ENCODE data around the gene ANKHD1. TPM values are rescaled to one million over a fixed set of nuclear protein-coding genes. Genes with fewer than 3 reads are reported as not detected.

Gene ANKHD1
- total and polyA plus RNA-seq, 4 donors, result 65.6 to 119 (median 76.3) TPM

- WGBS (ENCODE audit: insufficient coverage), result 3% methylated on average over 52 of the region's 52 CpGs
- Histone ChIP-seq H3K27ac (ENCODE audit: low read depth, low read length) (peak within 1 kb of the TSS; percentile 94), H3K36me3 (ENCODE audit: control insufficient read depth, insufficient read depth, low read length) (peaks cover 39% of the 10 kb centered on the region), H3K4me1 (ENCODE audit: control insufficient read depth, insufficient read depth, low read length) (peaks cover 19% of the 10 kb centered on the region), H3K9me3 (ENCODE audit: control insufficient read depth, insufficient read depth, low read length) (no peaks in the 10 kb centered on the region), H3K27me3 (ENCODE audit: control insufficient read depth, insufficient read depth, low read length) (no peaks in the 10 kb centered on the region), H3K4me3 (ENCODE audit: low read depth, low read length) (peak within 1 kb of the TSS; percentile 56)
- DNase-seq (ENCODE audit: low read depth in 4 of 6, low spot score in 6 of 6), result peak; percentile 80 to 97 (median 88)
Observed at GRCh38 chr5:140547508-140548299, 146.1 kb downstream of the ANKHD1 start, which contains the start of gene EIF4EBP3. Gene EIF4EBP3, plus strand, starts transcription at chr5:140547662. Its CDS starts 76 bp downstream, at chr5:140547738.

- Histone ChIP-seq H3K4me1 (ENCODE audit: control insufficient read depth, insufficient read depth, low read length) (peaks cover 19% of the 10 kb centered on the region), H3K27me3 (ENCODE audit: control insufficient read depth, insufficient read depth, low read length) (no peaks in the 10 kb centered on the region), H3K36me3 (ENCODE audit: control insufficient read depth, insufficient read depth, low read length) (peaks cover 39% of the 10 kb centered on the region), H3K27ac (ENCODE audit: low read depth, low read length) (peak overlapping the region; percentile 94), H3K9me3 (ENCODE audit: control insufficient read depth, insufficient read depth, low read length) (no peaks in the 10 kb centered on the region), H3K4me3 (ENCODE audit: low read depth, low read length) (peak overlapping the region; percentile 56)
- WGBS (ENCODE audit: insufficient coverage), result 18% methylated on average over 3 of the region's 5 CpGs
- no peak for DNase-seq (ENCODE audit: low read depth in 4 of 6, low spot score in 6 of 6)
Observed at GRCh38 chr5:140548300-140548688, 146.7 kb downstream of the ANKHD1 start.

GRCh38 chr5:140548791-140549190, 147.2 kb downstream of the ANKHD1 start:
- Histone ChIP-seq H3K9me3 (ENCODE audit: control insufficient read depth, insufficient read depth, low read length) (no peaks in the 10 kb centered on the region), H3K4me1 (ENCODE audit: control insufficient read depth, insufficient read depth, low read length) (peaks cover 19% of the 10 kb centered on the region), H3K36me3 (ENCODE audit: control insufficient read depth, insufficient read depth, low read length) (peaks cover 39% of the 10 kb centered on the region), H3K4me3 (ENCODE audit: low read depth, low read length) (no peak overlapping the region), H3K27ac (ENCODE audit: low read depth, low read length) (no peak overlapping the region), H3K27me3 (ENCODE audit: control insufficient read depth, insufficient read depth, low read length) (no peaks in the 10 kb centered on the region)
- no peak for DNase-seq (ENCODE audit: low read depth in 4 of 6, low spot score in 6 of 6)
- WGBS (ENCODE audit: insufficient coverage), result 88% methylated on average over 5 of the region's 7 CpGs

- H3K4me1 ChIP-seq (ENCODE audit: control insufficient read depth, insufficient read depth, low read length), result peaks cover 19% of the 10 kb centered on the region
- 44% methylated on average over 1 of the region's 3 CpGs for WGBS (ENCODE audit: insufficient coverage)
- DNase-seq (ENCODE audit: low read depth in 4 of 6, low spot score in 6 of 6), result peak in 1 of 6 donors; percentile 44
Observed at GRCh38 chr5:140549237-140550144, 147.9 kb downstream of the ANKHD1 start.

GRCh38 chr5:140550147-140551079, 148.8 kb downstream of the ANKHD1 start:
- Histone ChIP-seq H3K9me3 (ENCODE audit: control insufficient read depth, insufficient read depth, low read length) (no peaks in the 10 kb centered on the region), H3K27me3 (ENCODE audit: control insufficient read depth, insufficient read depth, low read length) (no peaks in the 10 kb centered on the region), H3K4me3 (ENCODE audit: low read depth, low read length) (no peak overlapping the region), H3K36me3 (ENCODE audit: control insufficient read depth, insufficient read depth, low read length) (peaks cover 46% of the 10 kb centered on the region), H3K4me1 (ENCODE audit: control insufficient read depth, insufficient read depth, low read length) (peaks cover 19% of the 10 kb centered on the region), H3K27ac (ENCODE audit: low read depth, low read length) (no peak overlapping the region)
- no peak for DNase-seq (ENCODE audit: low read depth in 4 of 6, low spot score in 6 of 6)
- WGBS (ENCODE audit: insufficient coverage), result 96% methylated on average over 7 of the region's 11 CpGs

More at GRCh38 chr5:140549237-140550144, 147.9 kb downstream of the ANKHD1 start:
- Histone ChIP-seq H3K36me3 (ENCODE audit: control insufficient read depth, insufficient read depth, low read length) (peaks cover 39% of the 10 kb centered on the region), H3K9me3 (ENCODE audit: control insufficient read depth, insufficient read depth, low read length) (no peaks in the 10 kb centered on the region), H3K4me3 (ENCODE audit: low read depth, low read length) (no peak overlapping the region), H3K27me3 (ENCODE audit: control insufficient read depth, insufficient read depth, low read length) (no peaks in the 10 kb centered on the region), H3K27ac (ENCODE audit: low read depth, low read length) (no peak overlapping the region)

- WGBS (ENCODE audit: insufficient coverage), result 100% methylated on average over 2 of the region's 4 CpGs
Observed at GRCh38 chr5:140551872-140552271, 150.2 kb downstream of the ANKHD1 start.

GRCh38 chr5:140553657-140554056, 152.0 kb downstream of the ANKHD1 start:
- Histone ChIP-seq H3K9me3 (ENCODE audit: control insufficient read depth, insufficient read depth, low read length) (no peaks in the 10 kb centered on the region), H3K27ac (ENCODE audit: low read depth, low read length) (no peak overlapping the region), H3K27me3 (ENCODE audit: control insufficient read depth, insufficient read depth, low read length) (no peaks in the 10 kb centered on the region), H3K4me3 (ENCODE audit: low read depth, low read length) (no peak overlapping the region), H3K36me3 (ENCODE audit: control insufficient read depth, insufficient read depth, low read length) (peaks cover 45% of the 10 kb centered on the region), H3K4me1 (ENCODE audit: control insufficient read depth, insufficient read depth, low read length) (peaks cover 5% of the 10 kb centered on the region)
- DNase-seq (ENCODE audit: low read depth in 4 of 6, low spot score in 6 of 6), result no peak
- 75% methylated on average over 1 of the region's 2 CpGs for WGBS (ENCODE audit: insufficient coverage)

More at GRCh38 chr5:140551872-140552271, 150.2 kb downstream of the ANKHD1 start:
- H3K36me3 ChIP-seq (ENCODE audit: control insufficient read depth, insufficient read depth, low read length), result peaks cover 46% of the 10 kb centered on the region
- peaks cover 15% of the 10 kb centered on the region for H3K4me1 ChIP-seq (ENCODE audit: control insufficient read depth, insufficient read depth, low read length)
- no peaks in the 10 kb centered on the region for H3K27me3 ChIP-seq (ENCODE audit: control insufficient read depth, insufficient read depth, low read length)
- no peak for DNase-seq (ENCODE audit: low read depth in 4 of 6, low spot score in 6 of 6)
- no peaks in the 10 kb centered on the region for H3K9me3 ChIP-seq (ENCODE audit: control insufficient read depth, insufficient read depth, low read length)
- H3K27ac ChIP-seq (ENCODE audit: low read depth, low read length), result no peak overlapping the region
- no peak overlapping the region for H3K4me3 ChIP-seq (ENCODE audit: low read depth, low read length)

- no peak for DNase-seq (ENCODE audit: low read depth in 4 of 6, low spot score in 6 of 6)
- Histone ChIP-seq H3K4me3 (ENCODE audit: low read depth, low read length) (no peak overlapping the region), H3K9me3 (ENCODE audit: control insufficient read depth, insufficient read depth, low read length) (no peaks in the 10 kb centered on the region), H3K27me3 (ENCODE audit: control insufficient read depth, insufficient read depth, low read length) (no peaks in the 10 kb centered on the region), H3K27ac (ENCODE audit: low read depth, low read length) (no peak overlapping the region), H3K4me1 (ENCODE audit: control insufficient read depth, insufficient read depth, low read length) (peaks cover 5% of the 10 kb centered on the region), H3K36me3 (ENCODE audit: control insufficient read depth, insufficient read depth, low read length) (peaks cover 41% of the 10 kb centered on the region)
- WGBS (ENCODE audit: insufficient coverage), result 86% methylated on average over 2 of the region's 2 CpGs
Observed at GRCh38 chr5:140554454-140554853, 152.8 kb downstream of the ANKHD1 start.
